ENCODE data around the gene STRN.
A peak's percentile ranks its signal among the peaks of the same experiment; 100 is the strongest.
"Not testable (repeated sequence)": the region's sequence is repeated elsewhere in the genome, so short reads cannot be mapped to it uniquely, and the experiment has no call there.

Gene STRN

DNA sequence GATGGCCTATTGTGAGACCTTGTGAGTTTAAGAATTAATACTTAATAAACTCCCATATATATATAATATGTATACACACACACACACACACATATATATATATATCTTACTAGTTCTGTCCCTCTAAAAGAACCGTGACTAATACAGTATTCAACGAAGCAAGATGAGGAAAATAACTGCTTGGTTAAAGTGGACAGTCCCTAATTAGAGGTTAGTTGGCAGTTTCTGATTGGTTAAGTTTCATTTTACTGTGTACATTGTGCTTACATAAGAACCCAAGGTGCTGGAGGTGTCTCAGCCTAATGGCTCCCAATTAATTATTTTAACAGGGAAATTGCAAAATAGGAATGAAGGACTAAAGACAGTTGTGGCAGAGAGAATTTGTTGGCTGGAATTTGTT lies 132.1 kb downstream of the STRN start:
- H3K4me3 Mint-ChIP-seq, result no peak overlapping the region
- no peak for TF ChIP-seq CTCF (IDR thresholded peaks at IDR 0.05)
- no peak overlapping the region for H3K27ac Mint-ChIP-seq
- no peaks in the 10 kb centered on the region for H3K36me3 Mint-ChIP-seq (ENCODE audit: low read depth)
- H3K9me3 Mint-ChIP-seq, result peaks cover 3% of the 10 kb centered on the region
- no peaks in the 10 kb centered on the region for H3K4me1 Mint-ChIP-seq
- H3K27me3 Mint-ChIP-seq (ENCODE audit: low read depth, poor library complexity), result peaks cover under 1% of the 10 kb centered on the region
- DNase-seq, result no peak

DNA sequence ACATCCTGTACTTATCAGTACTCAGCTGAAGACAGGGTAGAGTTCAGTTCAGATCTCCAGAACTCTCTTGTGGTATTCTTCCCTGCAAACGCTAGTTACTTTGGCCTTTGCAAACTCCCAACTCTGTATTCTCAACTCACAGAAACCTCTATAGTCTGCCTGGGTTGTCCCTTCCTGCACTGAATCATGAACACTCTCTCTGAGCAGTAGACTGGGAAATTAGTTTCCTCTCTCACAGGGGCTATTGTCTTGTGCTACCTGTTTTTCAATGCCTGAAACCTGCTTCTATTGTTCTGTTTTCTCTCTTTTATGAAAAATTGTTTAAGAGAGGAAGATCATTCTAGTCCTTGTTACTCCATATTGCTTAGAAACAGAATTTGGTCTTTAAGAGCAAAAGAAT lies 135.2 kb downstream of the STRN start:
- H3K4me3 Mint-ChIP-seq, result no peak overlapping the region
- peaks cover 3% of the 10 kb centered on the region for H3K27me3 Mint-ChIP-seq (ENCODE audit: low read depth, poor library complexity)
- no peak for DNase-seq
- no peak for TF ChIP-seq CTCF (IDR thresholded peaks at IDR 0.05)
- no peaks in the 10 kb centered on the region for H3K36me3 Mint-ChIP-seq (ENCODE audit: low read depth)
- peaks cover 3% of the 10 kb centered on the region for H3K9me3 Mint-ChIP-seq
- H3K27ac Mint-ChIP-seq, result no peak overlapping the region
- no peaks in the 10 kb centered on the region for H3K4me1 Mint-ChIP-seq

DNA sequence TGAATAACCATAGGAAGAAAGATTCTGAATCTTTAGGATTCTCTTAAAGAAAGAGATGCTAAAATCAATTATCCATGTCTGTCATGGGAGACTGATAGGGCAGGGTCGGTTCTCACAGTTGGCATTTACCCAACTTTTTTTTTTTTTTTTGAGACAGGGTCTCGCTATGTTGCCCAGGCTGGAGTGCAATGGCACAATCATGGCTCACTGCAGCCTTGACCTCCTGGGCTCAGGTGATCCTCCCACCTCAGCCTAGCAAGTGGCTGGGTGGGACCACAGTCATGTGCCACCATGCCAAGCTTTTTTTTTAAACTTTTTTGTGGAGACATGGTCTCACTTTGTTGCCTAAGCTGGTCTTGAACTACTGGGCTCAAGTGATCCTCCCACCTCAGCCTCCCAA lies 141.7 kb downstream of the STRN start:
- H3K27me3 Mint-ChIP-seq (ENCODE audit: low read depth, poor library complexity); H3K4me3 Mint-ChIP-seq: not testable (repeated sequence)
- H3K4me1 Mint-ChIP-seq, result peaks cover 38% of the 10 kb centered on the region

GRCh38 chr2:36824273-36824672 lies 142.1 kb downstream of the STRN start:
- TF ChIP-seq CTCF (IDR thresholded peaks at IDR 0.05), result no peak
- H3K27ac Mint-ChIP-seq, result no peak overlapping the region
- H3K9me3 Mint-ChIP-seq, result no peaks in the 10 kb centered on the region
- H3K4me1 Mint-ChIP-seq, result peaks cover 41% of the 10 kb centered on the region
- no peak overlapping the region for H3K4me3 Mint-ChIP-seq
- H3K36me3 Mint-ChIP-seq (ENCODE audit: low read depth), result no peaks in the 10 kb centered on the region
- no peak for DNase-seq
- peaks cover 6% of the 10 kb centered on the region for H3K27me3 Mint-ChIP-seq (ENCODE audit: low read depth, poor library complexity)

More for the DNA sequence above, 141.7 kb downstream of the STRN start:
- not testable (repeated sequence) for H3K27ac Mint-ChIP-seq; H3K36me3 Mint-ChIP-seq (ENCODE audit: low read depth); H3K9me3 Mint-ChIP-seq; DNase-seq

GRCh38 chr2:36823862-36824261 lies 142.5 kb downstream of the STRN start:
- Mint-ChIP-seq H3K27ac (no peak overlapping the region), H3K36me3 (ENCODE audit: low read depth) (no peaks in the 10 kb centered on the region), H3K4me3 (no peak overlapping the region), H3K4me1 (peaks cover 44% of the 10 kb centered on the region), H3K9me3 (no peaks in the 10 kb centered on the region), H3K27me3 (ENCODE audit: low read depth, poor library complexity) (peaks cover 3% of the 10 kb centered on the region)
- DNase-seq, result no peak
- no peak for TF ChIP-seq CTCF (IDR thresholded peaks at IDR 0.05)

DNA sequence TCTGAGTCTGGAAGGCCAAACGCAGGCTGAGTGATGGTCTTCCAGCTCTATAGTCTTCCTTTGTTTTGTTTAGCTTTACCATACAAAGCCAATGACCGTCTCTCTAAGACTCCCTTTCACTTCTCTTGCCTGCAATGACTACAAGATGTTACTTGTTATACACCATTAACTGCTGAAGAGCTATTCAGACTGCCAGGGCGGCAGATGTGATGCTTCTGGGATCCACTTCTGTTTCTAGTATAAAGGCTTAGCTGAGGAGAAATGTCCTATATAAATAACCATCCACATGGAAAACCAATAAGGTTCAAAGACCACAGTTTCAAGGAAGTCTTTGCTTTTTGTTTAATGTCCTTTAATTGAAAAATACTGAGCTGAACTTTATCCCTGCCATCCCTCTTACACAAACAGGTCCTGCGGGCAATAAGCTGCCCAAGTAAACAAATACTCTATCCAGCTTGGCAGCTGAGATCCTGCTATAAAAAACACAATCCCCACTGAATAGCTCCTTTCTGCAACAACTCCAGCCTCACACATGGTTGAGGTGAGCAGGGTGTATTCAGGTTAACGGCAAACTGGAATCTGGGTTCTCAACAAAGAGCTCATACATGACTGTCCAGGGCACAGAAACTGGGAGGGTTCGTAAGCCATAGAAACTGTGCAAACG lies 145.3 kb downstream of the STRN start:
- peaks cover 53% of the 10 kb centered on the region for H3K4me1 Mint-ChIP-seq
- H3K9me3 Mint-ChIP-seq, result no peaks in the 10 kb centered on the region
- no peak for DNase-seq
- H3K36me3 Mint-ChIP-seq (ENCODE audit: low read depth), result no peaks in the 10 kb centered on the region
- no peak overlapping the region for H3K4me3 Mint-ChIP-seq
- peaks cover 6% of the 10 kb centered on the region for H3K27me3 Mint-ChIP-seq (ENCODE audit: low read depth, poor library complexity)
- TF ChIP-seq CTCF (IDR thresholded peaks at IDR 0.05), result no peak
- peak overlapping the region; percentile 86 for H3K27ac Mint-ChIP-seq

Data from nephron progenitor cell (in vitro differentiated cells).